Measurements from ENCODE around the gene ELOVL1.

GRCh38 chr1:43354471-43354870 lies 13.3 kb downstream of the ELOVL1 start:
- TF ChIP-seq CTCF (conservative IDR thresholded peaks at IDR 0.05) (no peak), ZFX (IDR thresholded peaks at IDR 0.05) (no peak)

Measured in C4-2B (cell line).